ENCODE measurements around the gene ZNF132. TPM values are rescaled to one million over a fixed set of nuclear protein-coding genes. Genes with fewer than 3 reads are reported as not detected.

ZNF132 gene
- total and polyA plus RNA-seq, 2 experiments from 2014 or later = 2.2 to 5.2 TPM

DNA sequence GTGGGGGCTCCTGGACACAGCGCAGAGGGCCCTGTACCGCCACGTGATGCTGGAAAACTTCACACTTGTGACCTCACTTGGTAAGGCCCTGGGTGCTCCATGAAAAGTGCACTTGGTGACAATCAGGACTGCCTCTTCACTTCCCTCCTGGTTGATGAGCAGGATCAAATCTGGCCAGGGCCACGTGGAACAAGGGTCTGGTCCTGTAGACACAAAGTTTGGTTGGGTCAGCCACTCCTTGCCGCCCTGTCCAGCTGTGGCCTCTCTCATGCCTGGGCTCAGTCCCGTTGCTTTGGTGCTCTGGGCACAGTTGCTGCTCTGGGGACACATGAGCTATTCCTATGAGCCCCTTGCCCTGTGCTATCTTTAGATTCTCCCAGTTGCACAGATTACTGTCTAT is 13.8 kb upstream of the ZNF132 start:
- 0 out of 2 replicates have a peak, but pooled peaks cover 3% of the 10 kb centered on the region for H3F3A ChIP-seq (replicated peaks; ENCODE audit: low read depth)
- H2AFZ ChIP-seq = no peak overlapping the region
- H3K4me3 ChIP-seq = no peak overlapping the region
- H3K9me2 ChIP-seq (ENCODE audit: insufficient read depth) = no peaks in the 10 kb centered on the region
- no peaks in the 10 kb centered on the region for H3K36me3 ChIP-seq (ENCODE audit: insufficient read depth)
- ATAC-seq (no peak), DNase-seq (ENCODE audit: low spot score) (no peak)
- Mint-ChIP-seq H3K4me3 (no peak overlapping the region), H3K27me3 (ENCODE audit: insufficient read depth, low read depth, poor library complexity) (peaks cover 22% of the 10 kb centered on the region), H3K36me3 (ENCODE audit: low read depth) (peaks cover 13% of the 10 kb centered on the region), H3K9me3 (peaks cover 24% of the 10 kb centered on the region), H3K4me1 (peaks cover 5% of the 10 kb centered on the region; the same call in 2 of the 3 replicates), H3K27ac (no peak overlapping the region)
- H3K79me2 ChIP-seq (replicated peaks; ENCODE audit: insufficient read depth) = no peaks in the 10 kb centered on the region
- no peak overlapping the region for H3K4me2 ChIP-seq
- TF ChIP-seq, protein P1, sequence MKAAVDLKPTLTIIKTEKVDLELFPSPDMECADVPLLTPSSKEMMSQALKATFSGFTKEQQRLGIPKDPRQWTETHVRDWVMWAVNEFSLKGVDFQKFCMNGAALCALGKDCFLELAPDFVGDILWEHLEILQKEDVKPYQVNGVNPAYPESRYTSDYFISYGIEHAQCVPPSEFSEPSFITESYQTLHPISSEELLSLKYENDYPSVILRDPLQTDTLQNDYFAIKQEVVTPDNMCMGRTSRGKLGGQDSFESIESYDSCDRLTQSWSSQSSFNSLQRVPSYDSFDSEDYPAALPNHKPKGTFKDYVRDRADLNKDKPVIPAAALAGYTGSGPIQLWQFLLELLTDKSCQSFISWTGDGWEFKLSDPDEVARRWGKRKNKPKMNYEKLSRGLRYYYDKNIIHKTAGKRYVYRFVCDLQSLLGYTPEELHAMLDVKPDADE (IDR thresholded peaks at IDR 0.05) = no peak
- TF ChIP-seq, protein P2, sequence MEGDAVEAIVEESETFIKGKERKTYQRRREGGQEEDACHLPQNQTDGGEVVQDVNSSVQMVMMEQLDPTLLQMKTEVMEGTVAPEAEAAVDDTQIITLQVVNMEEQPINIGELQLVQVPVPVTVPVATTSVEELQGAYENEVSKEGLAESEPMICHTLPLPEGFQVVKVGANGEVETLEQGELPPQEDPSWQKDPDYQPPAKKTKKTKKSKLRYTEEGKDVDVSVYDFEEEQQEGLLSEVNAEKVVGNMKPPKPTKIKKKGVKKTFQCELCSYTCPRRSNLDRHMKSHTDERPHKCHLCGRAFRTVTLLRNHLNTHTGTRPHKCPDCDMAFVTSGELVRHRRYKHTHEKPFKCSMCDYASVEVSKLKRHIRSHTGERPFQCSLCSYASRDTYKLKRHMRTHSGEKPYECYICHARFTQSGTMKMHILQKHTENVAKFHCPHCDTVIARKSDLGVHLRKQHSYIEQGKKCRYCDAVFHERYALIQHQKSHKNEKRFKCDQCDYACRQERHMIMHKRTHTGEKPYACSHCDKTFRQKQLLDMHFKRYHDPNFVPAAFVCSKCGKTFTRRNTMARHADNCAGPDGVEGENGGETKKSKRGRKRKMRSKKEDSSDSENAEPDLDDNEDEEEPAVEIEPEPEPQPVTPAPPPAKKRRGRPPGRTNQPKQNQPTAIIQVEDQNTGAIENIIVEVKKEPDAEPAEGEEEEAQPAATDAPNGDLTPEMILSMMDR (conservative IDR thresholded peaks at IDR 0.05; ENCODE audit: low read depth in 2 of 2) = no peak
- TF ChIP-seq JUNB (IDR thresholded peaks at IDR 0.05; ENCODE audit: unreplicated experiment) (no peak), STAT1 (IDR thresholded peaks at IDR 0.05; ENCODE audit: unreplicated experiment) (no peak)
- no peaks in the 10 kb centered on the region; the same call in 1 of the 2 replicates for H3K4me1 ChIP-seq (ENCODE audit: insufficient read depth)
- peaks cover 20% of the 10 kb centered on the region for H3K27me3 ChIP-seq (ENCODE audit: insufficient read depth)
- H4K20me1 ChIP-seq (replicated peaks; ENCODE audit: insufficient read depth) = no peaks in the 10 kb centered on the region
- no peak overlapping the region for H3K27ac ChIP-seq (ENCODE audit: low read depth)

DNA sequence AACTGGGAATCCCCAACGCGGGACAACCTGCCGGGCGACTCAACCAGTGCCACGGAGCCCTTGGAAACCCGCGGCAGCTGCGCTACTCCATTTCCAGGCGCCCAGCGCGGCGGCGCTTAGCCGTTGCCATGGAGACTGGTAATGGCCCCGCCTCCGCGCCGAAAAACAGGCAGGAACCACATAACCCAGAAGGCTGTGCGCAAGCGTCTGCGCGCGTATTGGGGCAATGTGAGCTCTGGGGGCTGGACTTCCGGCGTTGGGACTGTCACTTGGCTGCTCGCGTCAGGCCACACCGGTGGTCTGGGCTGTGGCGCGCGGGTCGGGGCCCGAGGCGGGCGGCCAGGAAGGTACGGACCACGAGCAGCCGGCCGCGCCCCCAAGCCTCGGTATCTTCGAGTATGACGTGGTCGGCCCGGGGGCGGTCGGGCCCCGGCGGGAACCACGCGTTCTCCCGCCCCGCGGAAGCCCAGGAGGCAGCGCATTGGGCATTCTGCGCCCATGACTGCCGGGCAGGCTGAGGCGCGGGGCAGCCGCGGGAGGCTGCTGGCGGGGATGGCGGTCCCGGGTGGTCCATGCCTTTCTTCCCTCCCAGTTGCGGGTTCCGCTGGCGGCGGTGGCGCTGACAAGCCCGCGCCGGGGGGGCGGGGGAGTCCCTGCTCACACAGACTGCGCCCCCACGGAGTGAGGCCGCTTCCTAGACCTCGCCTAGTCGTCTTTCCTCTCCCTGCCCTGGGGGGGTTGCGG is 11.6 kb upstream of the ZNF132 start, which contains the start of gene ZNF324B:
Gene ZNF324B (plus strand): TSS at position 265 of the 744 bp plus-strand sequence. CDS start 2,080 bp downstream, outside the sequence.
- TF ChIP-seq, protein P1 (IDR thresholded peaks at IDR 0.05) = peak; percentile 91
- peak; percentile 76 for TF ChIP-seq POLR2AphosphoS5 (IDR thresholded peaks at IDR 0.05; ENCODE audit: low read depth)
- no peak for TF ChIP-seq EZH2 (IDR thresholded peaks at IDR 0.05; ENCODE audit: low read depth, unreplicated experiment)
- peak; percentile 62; the same call in 1 of the 2 replicates for TF ChIP-seq CREB1 (CRISPR knock-in tag; IDR thresholded peaks at IDR 0.05; ENCODE audit: low read depth)

More for the DNA sequence above, 11.6 kb upstream of the ZNF132 start, which contains the start of gene ZNF324B:
- Histone ChIP-seq H2AFZ (peak within 1 kb of the TSS; percentile 99), H3K4me1 (ENCODE audit: insufficient read depth) (no peaks in the 10 kb centered on the region; the same call in 1 of the 2 replicates), H3K36me3 (ENCODE audit: insufficient read depth) (no peaks in the 10 kb centered on the region; the same call in 1 of the 2 replicates), H3K4me3 (peak within 1 kb of the TSS; percentile 77), H3F3A (replicated peaks; ENCODE audit: low read depth) (0 out of 2 replicates have a peak, but pooled peaks cover 3% of the 10 kb centered on the region), H3K27ac (ENCODE audit: low read depth) (no peak within 1 kb of the TSS), H4K20me1 (replicated peaks; ENCODE audit: insufficient read depth) (no peaks in the 10 kb centered on the region), H3K4me2 (peak within 1 kb of the TSS; percentile 90), H3K79me2 (replicated peaks; ENCODE audit: insufficient read depth) (no peaks in the 10 kb centered on the region), H3K27me3 (ENCODE audit: insufficient read depth) (peaks cover 20% of the 10 kb centered on the region), H3K9me2 (ENCODE audit: insufficient read depth) (0 out of 2 replicates have a peak, but pooled peaks cover 6% of the 10 kb centered on the region)
- peaks cover 26% of the 10 kb centered on the region for H3K27me3 Mint-ChIP-seq (ENCODE audit: insufficient read depth, low read depth, poor library complexity)
- H3K36me3 Mint-ChIP-seq (ENCODE audit: low read depth) = peaks cover 21% of the 10 kb centered on the region
- peak within 1 kb of the TSS; percentile 82 for H3K4me3 Mint-ChIP-seq
- ATAC-seq = peak; percentile 99
- peaks cover 44% of the 10 kb centered on the region for H3K9me3 Mint-ChIP-seq
- peak; percentile 99 for DNase-seq (ENCODE audit: low spot score)
- peaks cover 5% of the 10 kb centered on the region; the same call in 2 of the 3 replicates for H3K4me1 Mint-ChIP-seq
- no peak within 1 kb of the TSS for H3K27ac Mint-ChIP-seq
